ENCODE measurements around the gene ABCC3. TPM values are rescaled to one million over a fixed set of nuclear protein-coding genes. Genes with fewer than 3 reads are reported as not detected.

ABCC3 gene
- total and polyA plus RNA-seq, 2 of the 8 experiments (the other 6 are each of a cell fraction or from before 2014, with no cell fraction given) = 0.35 to 0.37 TPM

DNA sequence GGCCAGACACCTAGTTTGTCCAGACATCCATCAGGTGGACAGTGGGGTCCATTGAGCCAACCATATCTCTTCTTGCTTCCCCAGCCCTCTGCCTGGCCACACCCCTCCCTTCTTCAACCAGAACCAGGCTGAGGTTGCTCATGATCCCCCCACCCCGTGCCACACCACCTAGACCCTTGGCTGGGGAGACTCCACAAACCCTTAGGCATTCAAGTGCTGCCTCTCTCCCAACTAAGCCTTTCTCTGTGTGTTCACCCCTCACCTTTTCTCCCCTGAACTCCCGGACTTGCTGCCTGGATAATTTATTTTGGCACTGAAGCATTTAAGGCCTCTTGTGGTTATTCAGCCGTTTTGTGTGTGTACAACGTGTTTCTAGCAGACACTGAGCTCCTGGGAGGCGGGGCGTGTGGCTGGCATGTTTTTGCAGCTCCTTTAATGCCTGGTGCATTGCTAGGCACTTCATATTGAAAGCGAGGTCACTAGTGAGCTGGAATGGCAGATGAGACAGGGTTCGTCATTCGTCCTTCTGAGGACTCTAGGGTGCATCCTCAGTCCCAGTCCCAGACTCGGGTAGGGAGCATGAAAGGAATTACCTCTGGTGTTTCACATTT, 45.5 kb upstream of the ABCC3 start:
- ChIA-PET CTCF (ENCODE audit: partially characterized antibody) (interaction anchor here (0.5 to 10.2 kb wide), 11 partner anchors 11 to 56 kb away, joined by 3 to 95 read pairs (median 5); no protein-coding TSS in a partner anchor), POLR2A (ENCODE audit: partially characterized antibody) (interaction anchor here (1.7 kb wide), 1 partner anchor 208 kb away, joined by 3 read pairs; no protein-coding TSS in a partner anchor)
- Histone ChIP-seq H3K4ac (replicated peaks; ENCODE audit: insufficient read length, low read depth, low read length) (no peak overlapping the region), H3K27me3 (replicated peaks in 1 of 4; ENCODE audit: control insufficient read depth in 3 of 4, extremely low read depth in 1 of 4, insufficient read depth in 3 of 4, low read length in 3 of 4) (no peaks in the 10 kb centered on the region; a peak in 1 of 7 replicates), H3K23ac (ENCODE audit: insufficient read length) (no peak overlapping the region), H3K14ac (ENCODE audit: insufficient read length) (no peak overlapping the region), H3K79me2 (ENCODE audit: control insufficient read depth in 1 of 2, insufficient read depth in 2 of 2, low read length in 2 of 2) (no peaks in the 10 kb centered on the region), H4K91ac (replicated peaks; ENCODE audit: insufficient read length, low read length) (no peak overlapping the region), H3K36me3 (ENCODE audit: control insufficient read depth in 2 of 4, insufficient read depth in 4 of 4, low read length in 3 of 4) (no peaks in the 10 kb centered on the region), H3K27ac (ENCODE audit: low read depth, low read length) (no peak overlapping the region), H3K4me3 (ENCODE audit: extremely low read depth in 1 of 4, insufficient read depth in 2 of 4, low read depth in 3 of 4, low read length in 4 of 4) (no peak overlapping the region), H2AFZ (ENCODE audit: low read length) (no peak overlapping the region), H2BK15ac (ENCODE audit: low read length) (no peak overlapping the region), H2AK5ac (ENCODE audit: low read depth, low read length) (no peak overlapping the region), H3K9ac (replicated peaks in 1 of 4; ENCODE audit: extremely low read depth in 1 of 4, low read depth in 3 of 4, low read length in 3 of 4) (no peak overlapping the region), H3K9me3 (ENCODE audit: insufficient read depth in 2 of 2, low read depth in 1 of 2, low read length in 1 of 2) (no peaks in the 10 kb centered on the region), H2BK5ac (ENCODE audit: low read depth, low read length) (no peak overlapping the region), H3K4me2 (ENCODE audit: insufficient read depth in 1 of 2, low read depth in 2 of 2, low read length in 2 of 2) (no peak overlapping the region), H2BK120ac (replicated peaks; ENCODE audit: low read depth, low read length) (no peak overlapping the region), H3K4me1 (replicated peaks in 1 of 4; ENCODE audit: control insufficient read depth in 3 of 4, insufficient read depth in 4 of 4, low read length in 3 of 4) (peaks cover 0 to 20% (median 11%) of the 10 kb centered on the region in 4 experiments; a peak in 6 of 7 replicates), H4K8ac (ENCODE audit: extremely low read depth, insufficient read depth, low read length) (no peak overlapping the region), H3K56ac (replicated peaks; ENCODE audit: insufficient read length, low read depth, low read length) (no peak overlapping the region), H3K23me2 (ENCODE audit: low read depth, low read length) (no peaks in the 10 kb centered on the region), H3K18ac (ENCODE audit: extremely low read depth, low read length) (no peak overlapping the region), H4K5ac (ENCODE audit: insufficient read length, low read depth, low read length) (no peak overlapping the region), H4K20me1 (replicated peaks in 1 of 2; ENCODE audit: control insufficient read depth in 1 of 2, insufficient read depth in 2 of 2, low read length in 2 of 2) (peaks cover 2 to 3% of the 10 kb centered on the region in 2 experiments), H3K79me1 (ENCODE audit: low read depth, low read length) (no peaks in the 10 kb centered on the region), H2BK20ac (ENCODE audit: low read length) (no peak overlapping the region), H2BK12ac (ENCODE audit: low read depth, low read length) (no peak overlapping the region)
- WGBS, 2 experiments (ENCODE audit: extremely low coverage in 1 of 2, insufficient coverage in 1 of 2, insufficient read length in 1 of 2, insufficient replicate concordance in 2 of 2, low coverage in 1 of 2, low lambda C conversion rate in 2 of 2, missing lambda C conversion rate in 1 of 2) = 90% methylated on average over 10 of the region's 10 CpGs; no CpG with 5 or more reads in 1 of the 2 experiments
- FAIRE-seq = no peak
- no peak for DNase-seq (ENCODE audit: low read depth in 1 of 2, low spot score in 2 of 2)
- TF ChIP-seq GABPA (IDR thresholded peaks at IDR 0.05; ENCODE audit: borderline replicate concordance, insufficient read depth, low read length) = no peak
- no peak for TF ChIP-seq SP2 (IDR thresholded peaks at IDR 0.05; ENCODE audit: low read length)

Measured in H1 (cell line).